Subcutaneous abdominal adipose tissue (tissue), 5 donors: ENCODE results near the gene DENND2A.
"Not testable (repeated sequence)": the region's sequence is repeated elsewhere in the genome, so short reads cannot be mapped to it uniquely, and the experiment has no call there.

Experiments
- H3K27ac ChIP-seq: one replicate; pipeline ENCODE4 v1.7.0; 2013; ENCODE audit warnings: low read depth, mild to moderate bottlenecking, inconsistent platforms, low read length, moderate library complexity
- H3K27me3 ChIP-seq, 5 donors: one replicate each; pipeline ENCODE4 v1.7.0; 2013; ENCODE audit warnings: low read length in 5 of 5, inconsistent platforms in 1 of 5; ENCODE audit not compliant: control insufficient read depth in 5 of 5, insufficient read depth in 4 of 5
- H3K36me3 ChIP-seq, 5 donors: one replicate each; pipeline ENCODE4 v1.7.0; 2013; ENCODE audit warnings: low read length in 5 of 5; ENCODE audit not compliant: control insufficient read depth in 5 of 5, insufficient read depth in 5 of 5
- H3K4me1 ChIP-seq, 5 donors: one replicate each; pipeline ENCODE4 v1.7.0; 2013; ENCODE audit warnings: low read length in 5 of 5, mild to moderate bottlenecking in 3 of 5, moderate library complexity in 1 of 5; ENCODE audit not compliant: control insufficient read depth in 5 of 5, insufficient read depth in 5 of 5
- H3K4me3 ChIP-seq, 5 donors: one replicate each; pipeline ENCODE4 v1.7.0; 2013; ENCODE audit warnings: low read length in 5 of 5, low read depth in 1 of 5
- H3K9ac ChIP-seq, 5 donors: one replicate each; pipeline ENCODE4 v1.7.0; 2013; ENCODE audit warnings: low read length in 5 of 5, mild to moderate bottlenecking in 4 of 5, moderate library complexity in 3 of 5
- H3K9me3 ChIP-seq, 5 donors: one replicate each; pipeline ENCODE4 v1.7.0; 2013; ENCODE audit warnings: low read length in 5 of 5; ENCODE audit not compliant: control insufficient read depth in 5 of 5
- donor health status: healthy.
- donor health status: healthy.
- donor health status: healthy.
- donor health status: healthy.
- donor health status: healthy.

DENND2A gene

GRCh38 chr7:140646931-140647647 lies 6.5 kb upstream of the DENND2A start:
- peaks cover 0 to 6% (median 4%) of the 10 kb centered on the region in 5 donors for H3K27me3 ChIP-seq

DNA sequence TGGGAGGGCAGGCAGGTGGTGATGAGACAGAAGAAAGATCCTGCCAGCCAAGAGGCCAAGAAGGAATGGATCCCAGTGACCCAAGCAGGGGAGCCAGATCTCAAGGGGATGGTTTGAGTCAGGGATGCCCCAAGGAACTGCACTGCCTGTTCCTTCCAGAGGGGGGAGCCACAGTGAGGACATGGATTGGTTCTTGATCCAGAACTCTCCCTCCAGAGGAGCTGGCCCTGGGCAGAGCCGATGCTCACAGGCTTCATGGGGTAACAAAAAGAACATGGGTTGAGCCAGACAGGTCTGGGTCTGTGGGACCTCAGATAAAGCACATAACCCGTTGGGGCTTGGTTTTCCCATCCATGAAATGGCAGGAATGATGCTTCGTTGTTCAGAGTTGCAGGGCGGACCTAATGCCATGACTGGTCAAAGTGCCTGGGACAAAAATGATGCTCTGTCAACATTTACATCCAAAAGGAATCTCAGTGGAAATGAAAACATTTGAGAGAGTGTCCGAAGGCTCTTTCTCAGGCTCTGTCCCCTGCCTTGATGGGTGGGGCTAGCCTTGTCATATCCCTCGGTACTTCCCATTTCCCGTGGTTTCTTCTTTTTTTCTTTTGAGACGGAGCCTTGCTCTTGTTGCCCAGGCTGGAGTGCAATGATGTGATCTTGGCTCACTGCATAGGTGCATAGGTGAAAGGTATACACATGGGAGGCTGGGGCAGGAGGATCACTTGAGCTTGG lies 4.7 kb upstream of the DENND2A start:
- Histone ChIP-seq H3K27ac (no peak overlapping the region), H3K36me3 (no peaks in the 10 kb centered on the region), H3K4me1 (peaks cover 2 to 17% (median 10%) of the 10 kb centered on the region in 5 donors), H3K9me3 (no peaks in the 10 kb centered on the region), H3K27me3 (peaks cover 0 to 16% (median 7%) of the 10 kb centered on the region in 5 donors), H3K4me3 (no peak overlapping the region), H3K9ac (no peak overlapping the region)

More at GRCh38 chr7:140646931-140647647, 6.5 kb upstream of the DENND2A start:
- Histone ChIP-seq H3K9me3 (no peaks in the 10 kb centered on the region), H3K4me3 (no peak overlapping the region), H3K9ac (no peak overlapping the region), H3K4me1 (peaks cover 0 to 3% (median 0%) of the 10 kb centered on the region in 5 donors), H3K27ac (no peak overlapping the region), H3K36me3 (no peaks in the 10 kb centered on the region)

DNA sequence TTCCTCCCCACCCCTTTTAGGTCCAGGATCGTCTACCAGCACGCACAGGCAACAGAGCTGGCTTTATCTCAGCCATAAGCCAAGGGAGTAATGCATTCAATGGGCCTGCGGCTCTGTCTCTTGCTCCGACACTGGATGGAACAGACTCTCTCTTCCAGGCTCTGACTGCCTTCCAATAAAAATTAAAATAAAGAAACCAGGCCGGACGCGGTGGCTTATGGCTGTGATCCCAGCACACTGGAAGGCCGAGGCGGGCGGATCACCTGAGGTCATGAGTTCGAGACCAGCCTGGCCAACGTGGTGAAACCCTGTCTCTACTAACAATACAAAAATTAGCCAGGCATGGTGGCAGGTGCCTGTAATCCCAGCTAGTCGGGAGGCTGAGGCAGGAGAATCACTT lies 4.1 kb upstream of the DENND2A start:
- H3K4me3 ChIP-seq = not testable (repeated sequence)

GRCh38 chr7:140643416-140643815 lies 2.8 kb upstream of the DENND2A start:
- H3K27me3 ChIP-seq = peaks cover 0 to 25% (median 12%) of the 10 kb centered on the region in 5 donors
- peaks cover 2 to 35% (median 26%) of the 10 kb centered on the region in 5 donors for H3K4me1 ChIP-seq
- H3K9me3 ChIP-seq = no peaks in the 10 kb centered on the region
- H3K27ac ChIP-seq = no peak overlapping the region
- no peak overlapping the region for H3K4me3 ChIP-seq
- no peak overlapping the region for H3K9ac ChIP-seq
- no peaks in the 10 kb centered on the region for H3K36me3 ChIP-seq

More for the DNA sequence above, 4.1 kb upstream of the DENND2A start:
- not testable (repeated sequence) for H3K9me3 ChIP-seq, H3K9ac ChIP-seq, H3K36me3 ChIP-seq, H3K27ac ChIP-seq
- Histone ChIP-seq H3K27me3 (peaks cover 0 to 19% (median 7%) of the 10 kb centered on the region in 5 donors), H3K4me1 (peaks cover 2 to 22% (median 13%) of the 10 kb centered on the region in 5 donors)

DNA sequence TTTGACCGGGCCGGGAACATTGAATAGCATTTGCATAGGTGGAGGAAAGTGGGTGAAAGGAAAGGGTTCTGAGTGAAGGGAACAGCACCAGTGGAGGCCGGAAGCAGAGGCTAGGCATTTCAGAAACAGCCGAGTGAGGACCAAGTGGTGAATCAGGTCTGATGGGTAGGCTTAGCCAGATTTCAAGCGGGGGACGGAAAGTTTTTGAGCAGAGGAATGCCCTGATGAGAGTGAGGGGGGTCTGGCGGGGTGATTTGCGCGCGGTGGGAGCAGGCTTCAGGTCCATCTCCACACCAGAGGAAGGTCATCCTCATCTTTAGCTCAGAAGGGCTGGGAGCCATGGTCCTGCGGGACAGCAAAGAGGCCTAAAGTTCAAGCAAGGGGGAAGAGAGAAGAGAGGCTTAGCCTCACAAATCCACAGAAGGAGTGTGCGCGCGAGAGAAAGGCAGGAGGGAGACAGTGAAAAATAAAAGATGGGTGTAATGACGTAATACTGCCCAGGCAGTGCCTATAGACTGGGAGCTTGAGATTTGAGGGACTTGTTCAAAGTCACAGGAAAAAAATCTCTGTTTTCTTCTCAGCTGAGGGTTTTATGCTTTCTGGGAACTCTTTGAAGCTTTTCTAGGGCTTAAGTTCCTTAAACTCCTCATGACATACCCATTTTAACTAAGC lies 1.0 kb upstream of the DENND2A start:
- H3K36me3 ChIP-seq = no peaks in the 10 kb centered on the region
- peaks cover 9 to 51% (median 35%) of the 10 kb centered on the region in 5 donors for H3K4me1 ChIP-seq
- peak overlapping the region in 4 of 5 donors; percentile 35 to 78 (median 58) for H3K4me3 ChIP-seq
- no peaks in the 10 kb centered on the region for H3K9me3 ChIP-seq
- H3K27ac ChIP-seq = peak overlapping the region; percentile 78
- H3K9ac ChIP-seq = peak overlapping the region in 4 of 5 donors; percentile 5 to 41 (median 30)
- H3K27me3 ChIP-seq = peaks cover 4 to 25% (median 20%) of the 10 kb centered on the region in 5 donors

DNA sequence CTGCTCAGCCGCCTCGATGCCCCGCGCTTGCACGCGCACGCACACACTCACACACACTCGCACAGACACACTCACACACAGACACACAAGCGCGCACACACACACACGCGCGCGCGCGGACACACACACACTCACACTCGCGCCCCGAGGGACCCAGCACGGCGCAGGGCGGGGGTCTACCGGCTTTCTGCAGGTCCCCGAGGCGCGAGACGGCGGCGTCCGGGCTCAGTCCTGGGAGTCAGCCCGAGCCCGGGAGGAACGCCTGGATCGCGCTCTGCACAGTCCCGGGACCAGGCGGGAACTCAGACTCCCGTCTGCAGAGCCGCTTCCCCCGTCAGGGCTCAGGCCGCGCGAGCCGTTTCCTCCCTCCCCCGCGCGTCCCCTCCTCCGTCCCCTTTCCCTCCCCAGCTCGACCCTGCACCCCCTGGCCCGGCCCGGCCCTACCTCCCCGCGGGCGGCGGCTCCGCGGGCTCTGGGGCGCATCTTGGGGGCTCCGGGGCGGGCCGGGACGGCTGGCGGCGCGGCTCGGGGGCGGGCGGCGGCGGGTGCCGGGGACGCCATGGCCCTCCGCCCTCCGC lies 464 bp downstream of the DENND2A start:
- H3K4me3 ChIP-seq = peak overlapping the region; percentile 56 to 78 (median 76)
- H3K27me3 ChIP-seq = peaks cover 4 to 29% (median 24%) of the 10 kb centered on the region in 5 donors
- peak overlapping the region; percentile 33 for H3K27ac ChIP-seq
- peak overlapping the region in 3 of 5 donors; percentile 62 to 71 (median 64) for H3K9ac ChIP-seq
- no peaks in the 10 kb centered on the region for H3K9me3 ChIP-seq
- H3K36me3 ChIP-seq = no peaks in the 10 kb centered on the region
- H3K4me1 ChIP-seq = peaks cover 12 to 66% (median 46%) of the 10 kb centered on the region in 5 donors

DNA sequence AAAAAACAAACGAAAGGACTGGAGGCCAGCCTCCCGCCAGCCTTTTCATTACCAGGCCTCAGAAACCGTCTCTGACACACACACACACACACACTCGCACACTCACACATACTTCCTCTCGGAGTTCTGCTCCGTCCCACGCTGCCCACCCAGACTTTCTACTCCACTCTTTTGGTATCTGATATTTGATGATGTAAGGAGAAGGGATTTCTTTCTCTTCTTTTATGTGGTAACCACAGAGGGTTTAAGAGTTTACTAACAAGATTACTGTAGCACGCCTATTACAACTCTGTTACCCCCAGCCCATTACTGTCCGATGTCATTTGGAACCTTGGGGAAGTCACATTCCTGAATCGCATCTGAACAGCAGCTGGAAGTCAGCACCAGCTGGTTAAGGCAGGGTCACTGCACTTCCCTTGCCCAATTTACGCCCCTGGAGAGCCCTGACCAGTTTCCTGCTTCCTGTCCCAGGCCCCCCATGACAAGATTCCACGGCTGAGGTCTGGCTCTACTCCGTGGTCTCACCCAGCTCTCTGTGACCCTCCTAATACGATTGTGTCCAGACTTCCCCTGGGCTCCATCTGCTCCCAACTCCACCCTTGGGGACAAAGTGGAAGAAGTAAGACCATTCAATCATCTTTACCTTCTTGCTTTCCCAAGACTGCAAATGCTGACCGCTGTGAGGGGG lies 1.1 kb downstream of the DENND2A start:
- Histone ChIP-seq H3K9ac (peak overlapping the region in 3 of 5 donors; percentile 62 to 71 (median 64)), H3K36me3 (no peaks in the 10 kb centered on the region), H3K27ac (peak overlapping the region; percentile 33), H3K27me3 (peaks cover 4 to 29% (median 23%) of the 10 kb centered on the region in 5 donors), H3K4me1 (peaks cover 12 to 71% (median 46%) of the 10 kb centered on the region in 5 donors), H3K9me3 (no peaks in the 10 kb centered on the region), H3K4me3 (peak overlapping the region; percentile 56 to 78 (median 76))

- Histone ChIP-seq H3K27me3 (peaks cover 4 to 25% (median 20%) of the 10 kb centered on the region in 5 donors), H3K9me3 (no peaks in the 10 kb centered on the region), H3K9ac (peak overlapping the region in 1 of 5 donors; percentile 4), H3K36me3 (no peaks in the 10 kb centered on the region), H3K27ac (peak overlapping the region; percentile 33), H3K4me3 (peak overlapping the region; percentile 15 to 78 (median 34)), H3K4me1 (peaks cover 12 to 69% (median 46%) of the 10 kb centered on the region in 5 donors)
Measured at GRCh38 chr7:140638173-140638791, 2.3 kb downstream of the DENND2A start.

DNA sequence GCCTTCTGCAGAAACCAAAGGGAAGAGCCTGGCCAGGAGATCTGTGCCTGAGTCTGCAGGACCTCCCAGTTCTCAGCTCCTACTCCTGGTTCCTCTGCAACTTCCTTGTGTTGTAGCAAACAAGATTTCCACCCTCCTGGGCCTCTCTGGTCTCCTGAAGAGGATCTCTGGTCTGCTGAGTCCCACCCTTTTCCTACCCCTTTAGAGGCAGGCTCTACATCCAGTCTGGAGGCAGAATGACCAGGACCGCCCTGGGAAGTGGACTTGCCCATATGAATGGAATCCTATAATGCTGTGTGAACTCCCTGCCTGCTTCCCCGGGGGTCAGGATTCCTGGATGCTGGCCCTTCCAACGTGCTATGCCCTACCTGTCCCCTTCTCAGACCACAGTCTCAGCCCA lies 3.2 kb downstream of the DENND2A start:
- Histone ChIP-seq H3K9ac (peak overlapping the region in 1 of 5 donors; percentile 30), H3K9me3 (no peaks in the 10 kb centered on the region), H3K36me3 (no peaks in the 10 kb centered on the region), H3K4me3 (peak overlapping the region in 1 of 5 donors; percentile 4), H3K27me3 (peaks cover 4 to 25% (median 19%) of the 10 kb centered on the region in 5 donors), H3K27ac (no peak overlapping the region), H3K4me1 (peaks cover 12 to 70% (median 46%) of the 10 kb centered on the region in 5 donors)
